PC-9 (cell line): ENCODE measurements around the gene MED26.

ENCODE experiments used
- CTCF ChIP-seq: fragments of 200-600 bp; sonication (generic); conservative IDR thresholded peaks from 2 replicates; pipeline ENCODE4 v1.6.1; 2017; ENCODE audit warnings: mixed run types, antibody characterized with exemption, mild to moderate bottlenecking, moderate library complexity
- EZH2 ChIP-seq: fragments of 200-600 bp; sonication (generic); IDR thresholded peaks from 2 replicates; pipeline ENCODE4 v1.8.0; 2017; ENCODE audit warnings: antibody characterized with exemption, low read depth

- TF ChIP-seq CTCF: no peak
- no peak for TF ChIP-seq EZH2
These were observed 49.1 kb upstream of the MED26 start for GRCh38 chr19:16677055-16677454.
